ENCODE measurements around the gene ZNF30.

DNA sequence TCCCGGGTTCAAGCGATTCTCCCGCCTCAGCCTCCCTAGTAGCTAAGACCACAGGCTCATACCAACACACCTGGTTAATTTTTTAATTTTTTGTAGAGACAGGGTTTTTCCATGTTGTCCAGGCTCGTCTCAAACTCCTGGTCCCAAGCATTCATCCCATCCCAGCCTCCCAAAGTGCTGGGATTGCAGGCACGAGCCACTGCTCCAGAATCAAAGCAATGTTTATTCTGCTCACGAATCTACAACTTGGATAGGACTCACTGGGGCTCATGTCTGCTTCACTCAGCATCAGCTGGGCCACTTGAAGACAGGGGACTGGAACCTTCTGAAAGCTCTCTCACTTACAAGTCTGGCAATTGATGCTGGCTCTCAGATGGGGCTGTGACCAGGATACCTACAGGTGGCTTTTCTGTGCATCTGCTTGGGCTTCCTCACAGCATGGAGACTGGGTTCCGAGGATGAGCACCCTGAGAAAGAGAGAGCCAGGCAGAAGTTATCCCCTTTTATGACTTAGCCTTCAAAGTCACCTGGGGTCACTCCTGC lies 45.5 kb downstream of the ZNF30 start:
- TF ChIP-seq, protein P1, sequence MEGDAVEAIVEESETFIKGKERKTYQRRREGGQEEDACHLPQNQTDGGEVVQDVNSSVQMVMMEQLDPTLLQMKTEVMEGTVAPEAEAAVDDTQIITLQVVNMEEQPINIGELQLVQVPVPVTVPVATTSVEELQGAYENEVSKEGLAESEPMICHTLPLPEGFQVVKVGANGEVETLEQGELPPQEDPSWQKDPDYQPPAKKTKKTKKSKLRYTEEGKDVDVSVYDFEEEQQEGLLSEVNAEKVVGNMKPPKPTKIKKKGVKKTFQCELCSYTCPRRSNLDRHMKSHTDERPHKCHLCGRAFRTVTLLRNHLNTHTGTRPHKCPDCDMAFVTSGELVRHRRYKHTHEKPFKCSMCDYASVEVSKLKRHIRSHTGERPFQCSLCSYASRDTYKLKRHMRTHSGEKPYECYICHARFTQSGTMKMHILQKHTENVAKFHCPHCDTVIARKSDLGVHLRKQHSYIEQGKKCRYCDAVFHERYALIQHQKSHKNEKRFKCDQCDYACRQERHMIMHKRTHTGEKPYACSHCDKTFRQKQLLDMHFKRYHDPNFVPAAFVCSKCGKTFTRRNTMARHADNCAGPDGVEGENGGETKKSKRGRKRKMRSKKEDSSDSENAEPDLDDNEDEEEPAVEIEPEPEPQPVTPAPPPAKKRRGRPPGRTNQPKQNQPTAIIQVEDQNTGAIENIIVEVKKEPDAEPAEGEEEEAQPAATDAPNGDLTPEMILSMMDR (IDR thresholded peaks at IDR 0.05): no peak
- TF ChIP-seq POLR2A (IDR thresholded peaks at IDR 0.05): no peak
